HFF-Myc (cell line): Measurements from ENCODE around the gene TJP1.
"Not testable (repeated sequence)": the region's sequence is repeated elsewhere in the genome, so short reads cannot be mapped to it uniquely, and the experiment has no call there.

Experiments
- DNase-seq: peaks from one replicate; pipeline ENCODE4 v3.0.0-alpha.2; 2011; ENCODE audit warnings: low read depth; ENCODE audit errors: extremely low read depth
- H3K4me3 ChIP-seq: replicated peaks from 2 replicates; pipeline ENCODE4 v1.5.1; 2011; ENCODE audit warnings: low read depth, mild to moderate bottlenecking, control low read depth, low read length
- TF ChIP-seq, protein P1 (sequence below): IDR thresholded peaks from 2 replicates; pipeline ENCODE4 v1.5.1; 2012; ENCODE audit warnings: mild to moderate bottlenecking, low read depth, low read length, control low read depth; ENCODE audit errors: missing control alignments

The TJP1 gene

DNA sequence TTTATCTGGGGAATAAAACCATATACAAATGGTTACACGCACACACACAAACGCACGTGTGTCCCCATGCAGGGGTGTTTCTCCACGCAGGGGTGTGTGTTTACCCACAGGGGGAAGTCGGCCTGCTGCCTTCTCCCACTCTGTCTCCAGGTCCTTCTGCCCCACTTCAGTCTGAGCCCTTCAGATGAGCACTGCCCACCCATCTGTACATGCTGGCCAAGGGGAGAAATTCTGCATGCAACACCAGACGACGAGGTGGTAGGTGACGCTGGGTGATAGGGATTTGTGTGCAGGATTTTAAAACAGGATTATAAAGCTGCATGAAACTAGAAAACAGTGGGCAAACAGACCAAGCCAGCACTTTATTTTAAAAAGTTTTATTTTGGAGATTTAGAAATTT is 122.5 kb downstream of the TJP1 start:
- TF ChIP-seq, protein P1, sequence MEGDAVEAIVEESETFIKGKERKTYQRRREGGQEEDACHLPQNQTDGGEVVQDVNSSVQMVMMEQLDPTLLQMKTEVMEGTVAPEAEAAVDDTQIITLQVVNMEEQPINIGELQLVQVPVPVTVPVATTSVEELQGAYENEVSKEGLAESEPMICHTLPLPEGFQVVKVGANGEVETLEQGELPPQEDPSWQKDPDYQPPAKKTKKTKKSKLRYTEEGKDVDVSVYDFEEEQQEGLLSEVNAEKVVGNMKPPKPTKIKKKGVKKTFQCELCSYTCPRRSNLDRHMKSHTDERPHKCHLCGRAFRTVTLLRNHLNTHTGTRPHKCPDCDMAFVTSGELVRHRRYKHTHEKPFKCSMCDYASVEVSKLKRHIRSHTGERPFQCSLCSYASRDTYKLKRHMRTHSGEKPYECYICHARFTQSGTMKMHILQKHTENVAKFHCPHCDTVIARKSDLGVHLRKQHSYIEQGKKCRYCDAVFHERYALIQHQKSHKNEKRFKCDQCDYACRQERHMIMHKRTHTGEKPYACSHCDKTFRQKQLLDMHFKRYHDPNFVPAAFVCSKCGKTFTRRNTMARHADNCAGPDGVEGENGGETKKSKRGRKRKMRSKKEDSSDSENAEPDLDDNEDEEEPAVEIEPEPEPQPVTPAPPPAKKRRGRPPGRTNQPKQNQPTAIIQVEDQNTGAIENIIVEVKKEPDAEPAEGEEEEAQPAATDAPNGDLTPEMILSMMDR: no peak
- DNase-seq: no peak
- H3K4me3 ChIP-seq: no peak overlapping the region

DNA sequence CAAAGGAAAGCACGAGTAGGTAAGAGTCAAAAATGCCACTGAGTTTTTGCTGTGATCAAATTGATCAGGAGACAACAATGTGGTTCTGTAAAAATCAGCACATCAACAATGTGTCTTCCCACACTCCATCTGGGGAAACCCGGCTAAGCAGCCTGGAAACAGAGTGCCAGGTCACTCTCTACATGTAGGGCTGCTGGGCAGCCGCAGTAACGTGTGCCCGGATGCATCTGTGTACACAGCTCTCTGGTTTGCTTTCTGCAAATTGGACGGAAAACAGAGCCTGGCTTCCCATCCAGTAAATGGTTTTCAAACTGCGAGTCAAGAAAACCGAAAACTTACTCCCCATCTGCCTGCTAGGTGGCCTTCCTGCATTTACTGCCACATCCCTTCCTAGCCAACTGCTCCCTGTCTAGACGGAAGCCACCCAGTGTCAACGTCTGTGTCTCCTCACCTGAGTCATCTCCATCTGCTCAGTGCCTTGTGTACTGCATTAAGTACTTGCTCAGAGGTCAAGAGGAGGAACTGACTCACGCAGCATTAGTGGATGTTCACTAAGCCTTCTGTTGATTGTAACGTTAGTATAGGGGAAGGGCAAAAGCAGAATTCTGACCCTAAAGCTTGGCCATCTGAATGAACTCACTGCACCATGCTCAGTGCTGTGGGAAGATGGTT is 124.1 kb downstream of the TJP1 start:
- peak; percentile 78 for DNase-seq
- TF ChIP-seq, protein P1: no peak

DNA sequence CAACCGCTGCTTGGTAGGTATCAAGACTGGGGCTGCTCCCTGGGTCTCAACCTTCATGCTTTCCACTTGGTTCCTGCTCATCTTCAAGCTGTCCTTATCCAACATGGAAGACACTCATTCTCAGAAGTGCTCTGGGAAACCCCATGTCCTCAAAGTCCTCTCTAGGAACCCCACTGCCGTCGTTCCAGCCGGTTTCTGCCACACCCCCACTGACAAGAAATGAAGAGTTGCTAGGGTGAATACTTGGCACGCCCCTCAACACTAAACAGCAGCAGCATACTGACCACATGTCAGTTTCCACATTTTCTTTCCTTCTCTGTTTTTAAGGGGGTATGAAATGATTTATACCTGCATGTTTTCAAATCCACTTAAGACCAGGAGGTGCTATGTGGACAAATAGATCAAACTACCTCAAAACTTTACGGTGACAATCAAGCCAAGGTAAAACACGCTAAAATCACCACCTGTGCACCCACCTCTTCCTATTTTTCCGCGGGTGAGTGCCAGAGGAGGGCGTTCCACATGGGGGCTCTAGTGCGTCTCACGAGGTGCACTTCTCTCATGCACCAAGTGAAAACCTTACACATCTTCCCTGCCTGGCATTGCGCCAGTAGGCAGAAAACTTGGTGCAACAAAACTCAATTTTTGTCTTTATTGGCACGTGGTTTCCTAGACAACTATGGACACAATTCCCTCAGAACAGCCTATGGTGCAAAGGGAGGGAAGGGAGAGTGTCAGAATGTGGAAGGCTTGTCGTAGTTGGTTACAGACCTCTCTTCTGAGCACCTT is 125.1 kb downstream of the TJP1 start:
- TF ChIP-seq, protein P1: no peak
- DNase-seq: no peak
- H3K4me3 ChIP-seq: no peak overlapping the region

More for the DNA sequence above, 124.1 kb downstream of the TJP1 start:
- H3K4me3 ChIP-seq: no peak overlapping the region

DNA sequence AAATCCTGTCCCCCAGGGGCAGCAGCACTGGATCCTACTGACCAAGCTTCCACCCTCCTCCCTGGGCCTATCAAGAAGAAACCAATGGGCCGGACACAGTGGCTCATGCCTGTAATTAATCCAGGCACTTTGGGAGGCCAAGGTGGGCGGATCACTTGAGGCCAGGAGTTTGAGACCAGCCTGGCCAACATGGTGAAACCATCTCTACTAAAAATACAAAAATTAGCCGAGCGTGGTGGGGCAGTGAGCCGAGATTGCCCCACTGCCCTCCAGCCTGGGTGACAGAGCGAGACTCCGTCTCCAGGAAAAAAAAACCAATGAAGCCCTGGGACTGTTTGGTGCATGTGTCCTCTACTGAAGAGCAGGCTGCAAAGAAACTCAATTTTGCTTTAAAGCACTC is 125.8 kb downstream of the TJP1 start:
- DNase-seq, H3K4me3 ChIP-seq: not testable (repeated sequence)

DNA sequence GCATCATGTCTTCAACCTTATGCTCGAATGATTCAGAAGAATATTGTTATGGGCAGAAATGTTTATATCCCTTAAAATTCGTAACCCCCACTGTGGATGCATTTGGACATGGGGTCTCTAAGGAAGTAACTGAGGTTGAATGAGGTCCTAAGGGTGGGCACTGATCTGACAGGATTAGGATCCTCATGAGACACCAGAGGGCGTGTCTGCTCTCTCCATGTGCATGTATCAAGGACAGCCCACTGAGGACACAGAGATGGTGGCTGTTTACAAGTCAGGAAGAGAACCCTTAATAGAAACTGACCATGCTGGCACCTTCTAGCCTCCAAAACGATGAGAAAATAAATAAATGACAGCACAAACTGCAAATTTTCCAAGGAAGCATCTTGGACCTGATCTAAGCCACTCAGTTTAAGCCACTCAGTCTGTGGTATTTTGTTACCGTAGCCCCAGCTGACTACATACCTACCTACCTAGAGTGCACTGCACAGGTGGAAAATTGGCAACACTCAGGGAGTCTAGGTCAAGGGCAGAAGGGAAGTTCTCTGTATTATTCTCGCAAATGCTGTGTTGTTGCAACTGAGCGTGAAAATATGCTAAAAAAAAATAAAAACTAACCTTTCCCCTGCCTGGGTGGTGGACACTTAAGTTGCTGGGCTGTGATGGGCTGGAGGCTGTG is 126.6 kb downstream of the TJP1 start:
- no peak overlapping the region for H3K4me3 ChIP-seq
- no peak for DNase-seq
- TF ChIP-seq, protein P1: no peak

DNA sequence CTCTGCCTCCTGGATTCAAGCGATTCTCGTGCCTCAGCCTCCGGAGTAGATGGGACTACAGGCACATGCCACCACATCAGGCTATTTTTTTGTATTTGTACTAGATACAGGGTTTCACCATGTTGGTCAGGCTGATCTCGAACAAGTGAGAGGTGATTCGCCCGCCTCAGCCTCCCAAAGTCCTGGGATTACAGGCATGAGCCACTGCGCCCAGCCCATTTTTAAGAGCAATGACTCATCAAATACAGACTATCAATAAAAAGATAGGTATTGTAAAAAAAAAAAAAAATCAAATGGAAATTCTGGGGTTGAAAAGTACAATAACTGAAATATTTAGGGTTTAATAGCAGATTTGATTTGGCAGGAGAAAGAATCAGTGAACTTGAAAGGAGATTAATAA is 129.0 kb downstream of the TJP1 start:
- DNase-seq: no peak
- H3K4me3 ChIP-seq: no peak overlapping the region
- TF ChIP-seq, protein P1: no peak

DNA sequence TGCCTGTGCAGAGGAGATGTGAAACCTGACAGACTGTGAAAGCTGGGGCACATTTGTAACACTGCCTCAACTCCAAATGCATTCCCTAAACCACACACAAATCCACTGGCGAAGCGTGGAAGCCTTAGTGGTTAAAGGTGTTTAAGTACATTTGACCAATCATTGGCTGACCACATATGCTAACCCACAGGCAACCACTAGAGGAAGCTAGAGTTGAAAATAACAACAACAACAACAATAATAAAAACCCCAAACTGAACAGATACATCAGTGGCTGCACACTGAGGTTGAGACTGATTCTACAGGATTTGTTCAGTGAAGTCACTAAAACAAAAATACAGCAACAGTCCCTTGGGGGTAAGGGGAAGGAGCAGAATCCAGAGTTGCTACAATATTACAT is 129.7 kb downstream of the TJP1 start:
- DNase-seq: no peak
- TF ChIP-seq, protein P1: peak; percentile 16
- H3K4me3 ChIP-seq: no peak overlapping the region
